Calu3 (cell line): Measurements from ENCODE around the gene PCGF3. TPM values are rescaled to one million over a fixed set of nuclear protein-coding genes. Genes with fewer than 3 reads are reported as not detected.
"Not testable (repeated sequence)": the region's sequence is repeated elsewhere in the genome, so short reads cannot be mapped to it uniquely, and the experiment has no call there.

Experiments
- BruUV-seq: library from RNA; stranded (reverse); fragments of 400-500 nt; replicated peaks from 2 replicates; lab custom pipeline; 2021; lab: Mats Ljungman, UMichigan
- CTCF ChIA-PET: fragments of 300-600 bp; sonication (Branson Sonifier 250); formaldehyde crosslinking; loops from one replicate; lab custom pipeline; 2022; ENCODE audit warnings: antibody characterized with exemption; lab: Charles Lee
- DNase-seq: peaks from one replicate; pipeline ENCODE4 v3.0.0; 2022
- H3K27ac Mint-ChIP-seq: one replicate; pipeline ENCODE4 v1.8.0; 2022; ENCODE audit warnings: mixed read lengths; ENCODE audit not compliant: unreplicated experiment
- H3K27me3 Mint-ChIP-seq: one replicate; pipeline ENCODE4 v1.8.0; 2022; ENCODE audit warnings: mixed read lengths; ENCODE audit not compliant: unreplicated experiment
- H3K36me3 Mint-ChIP-seq: one replicate; pipeline ENCODE4 v1.8.0; 2022; ENCODE audit warnings: mild to moderate bottlenecking, moderate library complexity, mixed read lengths; ENCODE audit not compliant: insufficient read depth, unreplicated experiment
- H3K4me1 Mint-ChIP-seq: one replicate; pipeline ENCODE4 v1.8.0; 2022; ENCODE audit warnings: mild to moderate bottlenecking, low read depth, mixed read lengths; ENCODE audit not compliant: unreplicated experiment
- H3K4me3 Mint-ChIP-seq: one replicate; pipeline ENCODE4 v1.8.0; 2022; ENCODE audit warnings: mild to moderate bottlenecking, low read depth, moderate library complexity, mixed read lengths; ENCODE audit not compliant: unreplicated experiment
- H3K9me3 Mint-ChIP-seq: one replicate; pipeline ENCODE4 v1.8.0; 2022; ENCODE audit warnings: low read depth, mixed read lengths; ENCODE audit not compliant: unreplicated experiment
- intact Hi-C: fragments of 100-400 bp; cut with micrococcal nuclease; formaldehyde crosslinking; loops from one replicate; pipeline ENCODE4 v1.10.0; 2022; ENCODE audit not compliant: unreplicated experiment
- total RNA-seq: library from RNA; stranded (reverse); gene quantifications from 2 replicates; pipeline ENCODE4 v1.2.3, GENCODE V29; 2022
- TF ChIP-seq, protein P1 (sequence below): fragments of 200-600 bp; IDR thresholded peaks from one replicate; pipeline ENCODE4 v1.8.0; 2022; ENCODE audit warnings: antibody characterized with exemption; ENCODE audit not compliant: unreplicated experiment

Gene PCGF3
- total RNA-seq, 1 experiment from 2014 or later, result 30.0 TPM

DNA sequence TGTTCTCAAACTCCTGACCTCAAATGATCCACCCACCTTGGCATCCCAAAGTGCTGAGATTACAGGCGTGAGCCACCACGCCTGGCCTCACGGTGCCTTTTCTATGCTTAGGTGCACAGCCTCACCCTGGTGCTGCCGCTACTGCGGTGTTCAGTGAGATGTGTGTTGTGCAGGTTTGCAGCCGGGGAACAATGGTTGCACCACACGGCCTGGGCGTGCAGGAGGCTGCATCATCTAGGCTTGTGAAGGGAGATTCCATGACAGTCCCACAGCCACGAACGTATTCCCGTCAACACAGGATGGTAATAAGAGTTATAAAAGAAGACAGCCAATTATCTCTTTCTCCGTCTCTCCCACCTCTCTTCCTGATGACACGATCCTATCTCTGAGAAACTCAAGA is 98.3 kb downstream of the PCGF3 start:
- H3K4me3 Mint-ChIP-seq, result no peak overlapping the region
- intact Hi-C loops, result no loop called here
- no TSS peak for BruUV-seq
- CTCF ChIA-PET, result no interaction called here
- H3K9me3 Mint-ChIP-seq, result peaks cover 2% of the 10 kb centered on the region
- no peaks in the 10 kb centered on the region for H3K27me3 Mint-ChIP-seq
- peaks cover 5% of the 10 kb centered on the region for H3K4me1 Mint-ChIP-seq
- H3K27ac Mint-ChIP-seq, result no peak overlapping the region
- DNase-seq, result no peak
- peaks cover 4% of the 10 kb centered on the region for H3K36me3 Mint-ChIP-seq
- TF ChIP-seq, protein P1, sequence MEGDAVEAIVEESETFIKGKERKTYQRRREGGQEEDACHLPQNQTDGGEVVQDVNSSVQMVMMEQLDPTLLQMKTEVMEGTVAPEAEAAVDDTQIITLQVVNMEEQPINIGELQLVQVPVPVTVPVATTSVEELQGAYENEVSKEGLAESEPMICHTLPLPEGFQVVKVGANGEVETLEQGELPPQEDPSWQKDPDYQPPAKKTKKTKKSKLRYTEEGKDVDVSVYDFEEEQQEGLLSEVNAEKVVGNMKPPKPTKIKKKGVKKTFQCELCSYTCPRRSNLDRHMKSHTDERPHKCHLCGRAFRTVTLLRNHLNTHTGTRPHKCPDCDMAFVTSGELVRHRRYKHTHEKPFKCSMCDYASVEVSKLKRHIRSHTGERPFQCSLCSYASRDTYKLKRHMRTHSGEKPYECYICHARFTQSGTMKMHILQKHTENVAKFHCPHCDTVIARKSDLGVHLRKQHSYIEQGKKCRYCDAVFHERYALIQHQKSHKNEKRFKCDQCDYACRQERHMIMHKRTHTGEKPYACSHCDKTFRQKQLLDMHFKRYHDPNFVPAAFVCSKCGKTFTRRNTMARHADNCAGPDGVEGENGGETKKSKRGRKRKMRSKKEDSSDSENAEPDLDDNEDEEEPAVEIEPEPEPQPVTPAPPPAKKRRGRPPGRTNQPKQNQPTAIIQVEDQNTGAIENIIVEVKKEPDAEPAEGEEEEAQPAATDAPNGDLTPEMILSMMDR, result no peak

DNA sequence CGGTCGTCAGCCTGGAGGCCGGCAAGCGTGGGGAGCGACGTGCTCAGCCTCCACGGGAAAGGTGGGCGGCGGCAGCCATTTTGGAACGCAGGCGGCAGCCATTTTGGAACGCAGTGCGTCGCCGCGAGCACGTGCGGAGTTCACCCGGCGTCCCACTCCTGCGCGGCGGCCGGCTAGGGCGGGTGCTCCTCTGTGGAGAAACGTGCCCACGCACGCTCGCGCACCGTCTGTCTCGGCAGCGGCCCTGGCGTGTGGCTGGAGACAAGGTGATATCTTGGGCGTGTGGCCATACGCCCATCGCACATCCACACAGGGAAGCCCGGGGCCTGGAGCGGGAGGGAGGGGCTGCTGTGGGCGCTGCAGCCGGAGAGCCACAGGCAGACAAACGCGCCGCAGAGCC is 99.2 kb downstream of the PCGF3 start:
- Mint-ChIP-seq H3K4me1 (no peaks in the 10 kb centered on the region), H3K9me3 (peaks cover 2% of the 10 kb centered on the region), H3K27ac (no peak overlapping the region), H3K36me3 (no peaks in the 10 kb centered on the region), H3K4me3 (no peak overlapping the region), H3K27me3 (no peaks in the 10 kb centered on the region)
- no peak for DNase-seq
- no TSS peak for BruUV-seq
- intact Hi-C loops, result no loop called here
- CTCF ChIA-PET, result no interaction called here
- TF ChIP-seq, protein P1, result no peak

DNA sequence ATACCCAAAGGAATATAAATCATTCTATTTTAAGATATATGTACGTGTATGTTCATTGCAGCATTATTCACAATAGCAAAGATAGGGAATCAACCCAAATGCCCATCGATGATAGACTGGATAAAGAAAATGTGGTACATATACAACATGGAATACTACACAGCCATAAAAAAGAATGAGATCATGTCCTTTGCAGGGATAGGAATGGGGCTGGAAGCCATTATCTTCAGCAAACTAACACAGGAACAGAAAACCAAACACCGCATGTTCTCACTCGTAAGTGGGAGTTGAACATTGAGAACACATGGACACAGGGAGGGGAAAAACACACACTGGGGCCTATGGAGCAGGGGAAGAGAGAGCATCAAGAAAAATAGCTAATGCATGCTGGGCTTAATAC is 101.3 kb downstream of the PCGF3 start:
- intact Hi-C loops, H3K36me3 Mint-ChIP-seq, H3K4me1 Mint-ChIP-seq, CTCF ChIA-PET, H3K4me3 Mint-ChIP-seq, H3K27ac Mint-ChIP-seq, BruUV-seq, DNase-seq, H3K9me3 Mint-ChIP-seq, H3K27me3 Mint-ChIP-seq: not testable (repeated sequence)

DNA sequence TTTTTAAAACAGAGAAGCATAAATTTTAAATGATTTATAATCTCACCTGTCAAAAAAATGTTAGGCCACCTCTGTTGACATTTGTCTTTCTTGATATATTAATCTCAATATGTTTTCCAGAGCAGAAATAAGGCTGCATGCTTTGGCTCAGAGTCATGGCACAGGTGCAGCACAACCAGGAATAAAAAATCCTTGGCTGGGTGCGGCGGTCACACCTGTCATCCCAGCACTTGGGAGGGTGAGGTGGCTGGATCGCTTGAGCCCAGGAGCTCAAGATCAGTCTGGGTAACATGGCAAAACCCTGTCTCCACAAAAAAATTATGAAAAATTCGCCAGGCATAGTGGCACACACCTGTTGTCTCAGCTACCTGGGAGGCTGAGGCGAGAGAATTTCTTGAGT is 102.2 kb downstream of the PCGF3 start:
- Mint-ChIP-seq H3K4me1 (no peaks in the 10 kb centered on the region), H3K36me3 (peaks cover 7% of the 10 kb centered on the region), H3K27me3 (peaks cover 11% of the 10 kb centered on the region), H3K9me3 (peaks cover 2% of the 10 kb centered on the region), H3K4me3 (no peak overlapping the region), H3K27ac (no peak overlapping the region)
- BruUV-seq, result no TSS peak
- intact Hi-C loops, result no loop called here
- no peak for DNase-seq
- CTCF ChIA-PET, result no interaction called here
- TF ChIP-seq, protein P1, result no peak

DNA sequence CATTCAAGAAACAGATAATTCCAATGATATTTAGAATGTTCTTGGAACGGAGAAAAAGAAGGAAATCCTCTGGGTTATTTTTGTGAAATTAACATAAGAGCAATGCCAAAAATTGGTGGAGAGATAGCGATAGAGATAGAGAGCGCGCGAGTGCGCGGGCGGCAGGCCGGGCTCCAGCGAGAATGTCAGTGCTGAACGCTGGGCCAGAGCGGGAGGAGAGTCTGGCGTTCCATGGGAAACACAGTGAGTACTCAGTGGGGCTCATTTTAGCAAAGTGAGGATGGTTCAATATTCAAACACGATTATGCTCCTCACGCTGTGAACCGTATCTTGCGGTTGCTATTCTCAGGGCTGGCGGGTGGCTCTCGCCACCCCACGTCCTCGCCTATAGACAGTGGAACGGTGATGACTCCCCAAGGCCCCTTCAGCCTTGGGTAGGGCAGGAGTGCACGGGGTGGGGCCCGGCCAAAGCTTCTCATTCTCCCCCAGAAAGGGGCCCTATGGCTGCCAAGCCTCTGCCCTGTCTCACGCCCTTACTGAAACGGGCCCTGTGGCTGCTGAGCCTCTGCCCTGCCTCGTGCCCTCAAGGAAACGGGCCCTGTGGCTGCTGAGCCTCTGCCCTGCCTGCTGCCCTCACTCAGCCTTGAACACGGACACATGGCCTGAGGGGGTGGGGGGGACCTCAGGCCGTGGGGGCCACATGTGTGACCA is 103.4 kb downstream of the PCGF3 start:
- CTCF ChIA-PET, result no interaction called here
- intact Hi-C loops, result no loop called here
- TF ChIP-seq, protein P1, result no peak
- Mint-ChIP-seq H3K4me1 (peaks cover 3% of the 10 kb centered on the region), H3K9me3 (no peaks in the 10 kb centered on the region), H3K27me3 (peaks cover 21% of the 10 kb centered on the region), H3K27ac (no peak overlapping the region), H3K4me3 (no peak overlapping the region), H3K36me3 (peaks cover 7% of the 10 kb centered on the region)
- BruUV-seq, result no TSS peak
- no peak for DNase-seq
